ENCODE results near the gene MARCHF4.

GRCh38 chr2:216410550-216410949, 38.3 kb upstream of the MARCHF4 start:
- no peak for TF ChIP-seq ZNF670 (tag by site-specific recombination; IDR thresholded peaks at IDR 0.05; ENCODE audit: low read depth)
- no peak for TF ChIP-seq CTCF (tag by site-specific recombination; IDR thresholded peaks at IDR 0.05)
- TF ChIP-seq ZNF248 (tag by site-specific recombination; IDR thresholded peaks at IDR 0.05) = no peak
- no peak for TF ChIP-seq ZBTB7A (tag by site-specific recombination; IDR thresholded peaks at IDR 0.05; ENCODE audit: low read depth)
- TF ChIP-seq ZNF639 (tag by site-specific recombination; IDR thresholded peaks at IDR 0.05) = no peak
- TF ChIP-seq ZBTB1 (tag by site-specific recombination; IDR thresholded peaks at IDR 0.05) = no peak
- TF ChIP-seq ZNF133 (tag by site-specific recombination; IDR thresholded peaks at IDR 0.05) = no peak
- TF ChIP-seq ZNF514 (tag by site-specific recombination; IDR thresholded peaks at IDR 0.05) = no peak
- TF ChIP-seq ZBTB10 (tag by site-specific recombination; IDR thresholded peaks at IDR 0.05) = no peak
- no peak for TF ChIP-seq ZNF274 (IDR thresholded peaks at IDR 0.05; ENCODE audit: low read length)
- no peak for TF ChIP-seq ZNF274 (tag by site-specific recombination; IDR thresholded peaks at IDR 0.05; ENCODE audit: borderline replicate concordance)
- TF ChIP-seq ZNF391 (tag by site-specific recombination; IDR thresholded peaks at IDR 0.05; ENCODE audit: borderline replicate concordance, low read depth) = no peak
- no peak for TF ChIP-seq ZBTB6 (tag by site-specific recombination; IDR thresholded peaks at IDR 0.05)
